Measurements from ENCODE around the gene MFSD2A. TPM values are rescaled to one million over a fixed set of nuclear protein-coding genes. Genes with fewer than 3 reads are reported as not detected.
"Not testable (repeated sequence)": the region's sequence is repeated elsewhere in the genome, so short reads cannot be mapped to it uniquely, and the experiment has no call there.

Gene MFSD2A
- total RNA-seq, 1 donor from 2014 or later, result 5.6 TPM

GRCh38 chr1:39959651-39960333 is 4.8 kb downstream of the MFSD2A start:
- H3K9me3 Mint-ChIP-seq (ENCODE audit: unreplicated experiment), result peaks cover 5% of the 10 kb centered on the region
- H3K27me3 Mint-ChIP-seq (ENCODE audit: unreplicated experiment), result peaks cover 3% of the 10 kb centered on the region
- H3K36me3 Mint-ChIP-seq (ENCODE audit: unreplicated experiment), result no peaks in the 10 kb centered on the region
- H3K4me3 Mint-ChIP-seq (ENCODE audit: unreplicated experiment), result no peak overlapping the region
- TF ChIP-seq, protein P1, sequence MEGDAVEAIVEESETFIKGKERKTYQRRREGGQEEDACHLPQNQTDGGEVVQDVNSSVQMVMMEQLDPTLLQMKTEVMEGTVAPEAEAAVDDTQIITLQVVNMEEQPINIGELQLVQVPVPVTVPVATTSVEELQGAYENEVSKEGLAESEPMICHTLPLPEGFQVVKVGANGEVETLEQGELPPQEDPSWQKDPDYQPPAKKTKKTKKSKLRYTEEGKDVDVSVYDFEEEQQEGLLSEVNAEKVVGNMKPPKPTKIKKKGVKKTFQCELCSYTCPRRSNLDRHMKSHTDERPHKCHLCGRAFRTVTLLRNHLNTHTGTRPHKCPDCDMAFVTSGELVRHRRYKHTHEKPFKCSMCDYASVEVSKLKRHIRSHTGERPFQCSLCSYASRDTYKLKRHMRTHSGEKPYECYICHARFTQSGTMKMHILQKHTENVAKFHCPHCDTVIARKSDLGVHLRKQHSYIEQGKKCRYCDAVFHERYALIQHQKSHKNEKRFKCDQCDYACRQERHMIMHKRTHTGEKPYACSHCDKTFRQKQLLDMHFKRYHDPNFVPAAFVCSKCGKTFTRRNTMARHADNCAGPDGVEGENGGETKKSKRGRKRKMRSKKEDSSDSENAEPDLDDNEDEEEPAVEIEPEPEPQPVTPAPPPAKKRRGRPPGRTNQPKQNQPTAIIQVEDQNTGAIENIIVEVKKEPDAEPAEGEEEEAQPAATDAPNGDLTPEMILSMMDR (IDR thresholded peaks at IDR 0.05; ENCODE audit: partially characterized antibody, unreplicated experiment), result no peak
- DNase-seq, result no peak
- peaks cover 18% of the 10 kb centered on the region for H3K4me1 Mint-ChIP-seq (ENCODE audit: low read depth, unreplicated experiment)
- H3K27ac Mint-ChIP-seq (ENCODE audit: unreplicated experiment), result no peak overlapping the region

- H3K36me3 Mint-ChIP-seq (ENCODE audit: unreplicated experiment), result no peaks in the 10 kb centered on the region
- no peak overlapping the region for H3K4me3 Mint-ChIP-seq (ENCODE audit: unreplicated experiment)
- no peak for DNase-seq
- H3K4me1 Mint-ChIP-seq (ENCODE audit: low read depth, unreplicated experiment), result peaks cover 18% of the 10 kb centered on the region
- H3K9me3 Mint-ChIP-seq (ENCODE audit: unreplicated experiment), result peaks cover 5% of the 10 kb centered on the region
- H3K27ac Mint-ChIP-seq (ENCODE audit: unreplicated experiment), result no peak overlapping the region
- TF ChIP-seq, protein P1 (IDR thresholded peaks at IDR 0.05; ENCODE audit: partially characterized antibody, unreplicated experiment), result no peak
- H3K27me3 Mint-ChIP-seq (ENCODE audit: unreplicated experiment), result peaks cover 3% of the 10 kb centered on the region
Observed at GRCh38 chr1:39960431-39960958, 5.5 kb downstream of the MFSD2A start.

DNA sequence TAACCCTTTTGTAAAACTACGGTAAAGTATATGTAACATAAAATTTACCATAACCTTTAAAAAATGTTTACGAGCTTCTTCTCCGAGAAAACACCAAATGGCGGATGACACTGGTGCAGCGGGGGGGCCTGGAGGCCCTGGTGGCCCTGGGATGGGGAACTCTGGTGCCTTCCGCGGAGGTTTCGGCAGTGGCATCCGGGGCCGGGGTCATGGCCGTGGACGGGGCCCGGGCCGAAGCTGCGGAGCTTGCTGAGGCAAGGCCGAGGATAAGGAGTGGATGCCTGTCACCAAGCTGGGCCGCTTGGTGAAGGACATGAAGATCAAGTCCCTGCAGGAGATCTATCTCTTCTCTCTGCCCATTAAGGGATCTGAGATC is 7.5 kb downstream of the MFSD2A start:
- Mint-ChIP-seq H3K27me3 (ENCODE audit: unreplicated experiment) (peaks cover 3% of the 10 kb centered on the region), H3K4me3 (ENCODE audit: unreplicated experiment) (no peak overlapping the region), H3K36me3 (ENCODE audit: unreplicated experiment) (no peaks in the 10 kb centered on the region), H3K9me3 (ENCODE audit: unreplicated experiment) (no peaks in the 10 kb centered on the region), H3K4me1 (ENCODE audit: low read depth, unreplicated experiment) (peaks cover 10% of the 10 kb centered on the region), H3K27ac (ENCODE audit: unreplicated experiment) (no peak overlapping the region)
- DNase-seq, result no peak
- TF ChIP-seq, protein P1 (IDR thresholded peaks at IDR 0.05; ENCODE audit: partially characterized antibody, unreplicated experiment), result no peak

- not testable (repeated sequence) for H3K4me1 Mint-ChIP-seq (ENCODE audit: low read depth, unreplicated experiment); H3K27me3 Mint-ChIP-seq (ENCODE audit: unreplicated experiment); H3K27ac Mint-ChIP-seq (ENCODE audit: unreplicated experiment); H3K9me3 Mint-ChIP-seq (ENCODE audit: unreplicated experiment); H3K36me3 Mint-ChIP-seq (ENCODE audit: unreplicated experiment); DNase-seq; H3K4me3 Mint-ChIP-seq (ENCODE audit: unreplicated experiment)
Observed at GRCh38 chr1:39962964-39963363, 8.0 kb downstream of the MFSD2A start.

GRCh38 chr1:39964552-39964951 is 9.6 kb downstream of the MFSD2A start:
- H3K36me3 Mint-ChIP-seq (ENCODE audit: unreplicated experiment), result no peaks in the 10 kb centered on the region
- no peak for DNase-seq
- TF ChIP-seq, protein P1 (IDR thresholded peaks at IDR 0.05; ENCODE audit: partially characterized antibody, unreplicated experiment), result no peak
- peaks cover 10% of the 10 kb centered on the region for H3K4me1 Mint-ChIP-seq (ENCODE audit: low read depth, unreplicated experiment)
- no peaks in the 10 kb centered on the region for H3K9me3 Mint-ChIP-seq (ENCODE audit: unreplicated experiment)
- no peak overlapping the region for H3K4me3 Mint-ChIP-seq (ENCODE audit: unreplicated experiment)
- peaks cover 3% of the 10 kb centered on the region for H3K27me3 Mint-ChIP-seq (ENCODE audit: unreplicated experiment)
- no peak overlapping the region for H3K27ac Mint-ChIP-seq (ENCODE audit: unreplicated experiment)
